Measurements from ENCODE around the gene LSM7. TPM values are rescaled to one million over a fixed set of nuclear protein-coding genes. Genes with fewer than 3 reads are reported as not detected.

The LSM7 gene
- total and polyA plus RNA-seq, 2 experiments from 2014 or later = 299 to 409 TPM

GRCh38 chr19:2343289-2343982 lies 15.1 kb upstream of the LSM7 start (continued):
- no peak for TF ChIP-seq JUNB (IDR thresholded peaks at IDR 0.05; ENCODE audit: unreplicated experiment)
- TF ChIP-seq, protein P1, sequence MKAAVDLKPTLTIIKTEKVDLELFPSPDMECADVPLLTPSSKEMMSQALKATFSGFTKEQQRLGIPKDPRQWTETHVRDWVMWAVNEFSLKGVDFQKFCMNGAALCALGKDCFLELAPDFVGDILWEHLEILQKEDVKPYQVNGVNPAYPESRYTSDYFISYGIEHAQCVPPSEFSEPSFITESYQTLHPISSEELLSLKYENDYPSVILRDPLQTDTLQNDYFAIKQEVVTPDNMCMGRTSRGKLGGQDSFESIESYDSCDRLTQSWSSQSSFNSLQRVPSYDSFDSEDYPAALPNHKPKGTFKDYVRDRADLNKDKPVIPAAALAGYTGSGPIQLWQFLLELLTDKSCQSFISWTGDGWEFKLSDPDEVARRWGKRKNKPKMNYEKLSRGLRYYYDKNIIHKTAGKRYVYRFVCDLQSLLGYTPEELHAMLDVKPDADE (IDR thresholded peaks at IDR 0.05) = no peak
- TF ChIP-seq NANOG (IDR thresholded peaks at IDR 0.05; ENCODE audit: borderline replicate concordance) = no peak
- TF ChIP-seq ZNF462 (CRISPR knock-in tag; IDR thresholded peaks at IDR 0.05) = no peak
- TF ChIP-seq EZH2phosphoT487 (IDR thresholded peaks at IDR 0.05; ENCODE audit: unreplicated experiment) = no peak

DNA sequence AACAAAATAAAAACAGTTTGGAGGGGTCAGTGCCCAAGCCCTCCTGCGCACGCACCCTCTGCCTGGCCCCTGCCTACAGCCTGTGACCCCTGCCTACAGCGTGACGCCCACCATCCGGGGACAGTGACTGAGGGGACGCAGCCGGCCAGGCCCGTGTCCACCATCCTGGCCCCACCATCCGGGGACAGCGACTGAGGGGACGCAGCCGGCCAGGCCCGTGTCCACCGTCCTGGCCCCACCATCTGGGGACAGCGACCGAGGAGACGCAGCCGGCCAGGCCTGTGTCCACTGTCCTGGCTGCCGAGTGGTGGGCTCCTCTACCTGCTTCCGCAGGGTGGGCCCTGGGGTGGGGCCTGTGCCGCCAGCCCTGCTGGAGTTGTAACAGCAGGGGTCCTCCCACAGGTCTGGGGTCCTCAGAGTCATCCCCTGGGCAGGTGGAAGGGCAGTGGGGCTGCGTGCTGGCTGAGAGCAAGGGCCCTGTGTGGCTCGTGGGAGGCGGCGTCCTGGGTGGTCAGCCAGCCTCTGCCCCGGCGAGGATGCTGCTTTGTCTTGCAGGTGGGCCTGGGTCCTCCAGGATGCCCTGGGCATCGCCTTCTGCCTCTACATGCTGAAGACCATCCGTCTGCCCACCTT lies 14.4 kb upstream of the LSM7 start:
- no peak overlapping the region for H2AFZ ChIP-seq
- H4K20me1 ChIP-seq (replicated peaks; ENCODE audit: insufficient read depth) = no peaks in the 10 kb centered on the region
- no peaks in the 10 kb centered on the region for H3K36me3 ChIP-seq (ENCODE audit: insufficient read depth)
- DNase-seq (ENCODE audit: low spot score) (no peak), ATAC-seq (no peak)
- no peak overlapping the region for H3K27ac ChIP-seq (ENCODE audit: low read depth)
- H3K9me2 ChIP-seq (ENCODE audit: insufficient read depth) = no peaks in the 10 kb centered on the region
- Mint-ChIP-seq H3K9me3 (no peaks in the 10 kb centered on the region), H3K36me3 (ENCODE audit: low read depth) (peaks cover 7% of the 10 kb centered on the region; the same call in 2 of the 3 replicates), H3K4me3 (no peak overlapping the region), H3K4me1 (peaks cover 4% of the 10 kb centered on the region; the same call in 2 of the 3 replicates), H3K27ac (no peak overlapping the region), H3K27me3 (ENCODE audit: insufficient read depth, low read depth, poor library complexity) (peaks cover 2% of the 10 kb centered on the region)
- no peaks in the 10 kb centered on the region for H3K27me3 ChIP-seq (ENCODE audit: insufficient read depth)
- H3F3A ChIP-seq (replicated peaks; ENCODE audit: low read depth) = no peaks in the 10 kb centered on the region
- no peak overlapping the region for H3K4me2 ChIP-seq
- H3K4me1 ChIP-seq (ENCODE audit: insufficient read depth) = no peaks in the 10 kb centered on the region
- H3K79me2 ChIP-seq (replicated peaks; ENCODE audit: insufficient read depth) = no peaks in the 10 kb centered on the region
- no peak overlapping the region for H3K4me3 ChIP-seq
- no peak for TF ChIP-seq JUNB (IDR thresholded peaks at IDR 0.05; ENCODE audit: unreplicated experiment)
- TF ChIP-seq POLR2AphosphoS5 (IDR thresholded peaks at IDR 0.05; ENCODE audit: low read depth) = no peak
- no peak for TF ChIP-seq ZNF462 (CRISPR knock-in tag; IDR thresholded peaks at IDR 0.05)
- no peak for TF ChIP-seq ZNF114 (CRISPR knock-in tag; IDR thresholded peaks at IDR 0.05)

Data from GM23338 (cell line).